Common myeloid progenitor, CD34-positive (primary cell): ENCODE data around the gene CYB5D1. TPM values are rescaled to one million over a fixed set of nuclear protein-coding genes. Genes with fewer than 3 reads are reported as not detected.
A peak's percentile ranks its signal among the peaks of the same experiment; 100 is the strongest.
"Not testable (repeated sequence)": the region's sequence is repeated elsewhere in the genome, so short reads cannot be mapped to it uniquely, and the experiment has no call there.

Experiments used
- CTCF ChIA-PET: fragments of 350-600 bp; sonication (Branson Sonifier 250); formaldehyde crosslinking; loops from one replicate; lab custom pipeline; 2021; ENCODE audit warnings: antibody characterized with exemption; lab: Charles Lee
- POLR2A ChIA-PET: fragments of 350-600 bp; sonication (Branson Sonifier 250); formaldehyde crosslinking; loops from one replicate; lab custom pipeline; 2021; ENCODE audit warnings: antibody characterized with exemption; lab: Charles Lee
- DNase-seq, 3 donors: peaks; one replicate each; pipeline versions ENCODE4 v3.0.0 to v3.0.0-alpha.2; 2013
- H3K27ac ChIP-seq, 2 experiments: 1 replicate in 1 of 2; 2 replicates in 1 of 2; pipeline ENCODE4 v1.7.0; 2013; ENCODE audit warnings: inconsistent platforms in 2 of 2, low read length in 2 of 2, mild to moderate bottlenecking in 2 of 2, low read depth in 1 of 2, moderate library complexity in 1 of 2; ENCODE audit not compliant: severe bottlenecking in 2 of 2, insufficient read depth in 1 of 2, poor library complexity in 1 of 2
- H3K27me3 ChIP-seq, 5 experiments: replicated peaks in 2 of 5; 1 replicate in 3 of 5; 2 replicates in 2 of 5; pipeline versions ENCODE4 v1.6.1 to v1.7.0; 2013; ENCODE audit warnings: low read length in 4 of 5, mild to moderate bottlenecking in 2 of 5, moderate library complexity in 2 of 5, inconsistent platforms in 1 of 5; ENCODE audit not compliant: insufficient read depth in 5 of 5, control insufficient read depth in 4 of 5
- H3K36me3 ChIP-seq, 4 experiments: 1 replicate in 2 of 4; 2 replicates in 2 of 4; pipeline versions ENCODE4 v1.6.1 to v1.7.0; 2013; ENCODE audit warnings: low read length in 3 of 4, control low read depth in 1 of 4, mild to moderate bottlenecking in 1 of 4; ENCODE audit not compliant: control insufficient read depth in 4 of 4, insufficient read depth in 4 of 4
- H3K4me1 ChIP-seq, 4 experiments: 1 replicate in 3 of 4; 2 replicates in 1 of 4; pipeline versions ENCODE4 v1.6.1 to v1.7.1; 2013; ENCODE audit warnings: low read length in 3 of 4, mild to moderate bottlenecking in 3 of 4, control low read depth in 1 of 4, inconsistent platforms in 1 of 4, moderate library complexity in 1 of 4; ENCODE audit not compliant: control insufficient read depth in 4 of 4, insufficient read depth in 4 of 4; ENCODE audit errors: control extremely low read depth in 1 of 4
- H3K4me3 ChIP-seq, 7 experiments: 1 replicate in 4 of 7; 2 replicates in 3 of 7; pipeline versions ENCODE4 v1.5.1 to v1.7.0; 2013; ENCODE audit warnings: mild to moderate bottlenecking in 7 of 7, low read length in 6 of 7, moderate library complexity in 6 of 7, inconsistent platforms in 2 of 7, low read depth in 2 of 7, control low read depth in 1 of 7; ENCODE audit not compliant: insufficient read depth in 4 of 7, control insufficient read depth in 1 of 7; ENCODE audit errors: extremely low read depth in 1 of 7
- H3K9me3 ChIP-seq, 5 experiments: 1 replicate in 4 of 5; 2 replicates in 1 of 5; pipeline versions ENCODE4 v1.6.1 to v1.7.1; 2013; ENCODE audit warnings: low read length in 4 of 5, mild to moderate bottlenecking in 2 of 5, inconsistent platforms in 1 of 5, low read depth in 1 of 5, moderate library complexity in 1 of 5; ENCODE audit not compliant: control insufficient read depth in 4 of 5, insufficient read depth in 2 of 5; ENCODE audit errors: control extremely low read depth in 1 of 5
- WGBS: methylation state at CpG from one replicate; pipeline ENCODE4 v1.1.5; 2013; ENCODE audit not compliant: insufficient coverage; 5-methylcytosine and 5-hydroxymethylcytosine counted together
- polyA plus RNA-seq: library from polyadenylated mRNA; unstranded; fragments of 120-200 nt; gene quantifications from one replicate; pipeline ENCODE4 v1.2.1, GENCODE V29; 2013

The CYB5D1 gene
- polyA plus RNA-seq, result 12.1 TPM

GRCh38 chr17:7857713-7858521, at the start of gene CYB5D1:
TSS of gene CYB5D1 (plus strand) at chr17:7858003. CDS start at chr17:7858135, 132 bp downstream.
- Histone ChIP-seq H3K9me3 (no peaks in the 10 kb centered on the region), H3K4me1 (peaks cover 5 to 38% (median 37%) of the 10 kb centered on the region in 4 experiments), H3K27ac (peak within 1 kb of the TSS; percentile 88 to 93), H3K36me3 (peaks cover 7 to 41% (median 20%) of the 10 kb centered on the region in 4 experiments), H3K27me3 (no peaks in the 10 kb centered on the region), H3K4me3 (peak within 1 kb of the TSS; percentile 56 to 93 (median 86))
- WGBS, result 4% methylated on average over 47 of the region's 48 CpGs
- peak; percentile 95 to 97 (median 97) for DNase-seq
- CTCF ChIA-PET, result interaction anchor here (0.6 to 14.9 kb wide), 16 partner anchors 9 to 170 kb away, joined by 3 to 316 read pairs (median 6); partner anchors contain the start of genes CHD3 and TP53
- POLR2A ChIA-PET, result interaction anchor here (0.7 to 2.6 kb wide), 12 partner anchors 10 to 283 kb away, joined by 3 to 31 read pairs (median 3); partner anchors contain the start of genes CHD3 and KDM6B

GRCh38 chr17:7809086-7809790, 48.6 kb upstream of the CYB5D1 start:
- Histone ChIP-seq H3K4me3 (no peak overlapping the region), H3K4me1 (peaks cover 2 to 7% (median 6%) of the 10 kb centered on the region in 4 experiments), H3K36me3 (no peaks in the 10 kb centered on the region), H3K9me3 (no peaks in the 10 kb centered on the region), H3K27me3 (no peaks in the 10 kb centered on the region), H3K27ac (no peak overlapping the region)
- ChIA-PET POLR2A (no interaction called here), CTCF (interaction anchor here (0.7 to 1.3 kb wide), 5 partner anchors 10 to 32 kb away, joined by 3 read pairs; no protein-coding TSS in a partner anchor)
- WGBS, result 86% methylated on average over 9 of the region's 11 CpGs
- DNase-seq, result no peak

GRCh38 chr17:7809791-7810343, 47.9 kb upstream of the CYB5D1 start:
- CTCF ChIA-PET, result interaction anchor here (1.2 to 3.3 kb wide), 4 partner anchors 10 to 67 kb away, joined by 3 to 20 read pairs (median 3); no protein-coding TSS in a partner anchor
- DNase-seq, H3K36me3 ChIP-seq, POLR2A ChIA-PET, H3K4me1 ChIP-seq, H3K9me3 ChIP-seq, H3K27me3 ChIP-seq, H3K27ac ChIP-seq, H3K4me3 ChIP-seq: not testable (repeated sequence)
- 100% methylated on average over 4 of the region's 9 CpGs for WGBS

GRCh38 chr17:7811251-7811650, 46.6 kb upstream of the CYB5D1 start:
- WGBS, result 60% methylated on average over 3 of the region's 3 CpGs
- ChIA-PET POLR2A (interaction anchor here (0.6 kb wide), 2 partner anchors 44 to 125 kb away, joined by 5 to 6 read pairs; no protein-coding TSS in a partner anchor), CTCF (interaction anchor here (1.4 to 3.3 kb wide), 3 partner anchors 9 to 68 kb away, joined by 4 to 20 read pairs (median 4); no protein-coding TSS in a partner anchor)
- Histone ChIP-seq H3K27me3 (no peaks in the 10 kb centered on the region), H3K27ac (no peak overlapping the region), H3K36me3 (no peaks in the 10 kb centered on the region), H3K4me1 (peaks cover 2 to 7% (median 6%) of the 10 kb centered on the region in 4 experiments), H3K9me3 (no peaks in the 10 kb centered on the region), H3K4me3 (no peak overlapping the region)
- peak; percentile 11 to 66 (median 51) for DNase-seq

- H3K9me3 ChIP-seq, result no peaks in the 10 kb centered on the region
- 100% methylated on average over 5 of the region's 5 CpGs for WGBS
- DNase-seq, result no peak
- CTCF ChIA-PET, result interaction anchor here (0.9 to 2.4 kb wide), 3 partner anchors 10 to 12 kb away, joined by 3 to 9 read pairs (median 4); no protein-coding TSS in a partner anchor
- H3K27ac ChIP-seq, result no peak overlapping the region
- POLR2A ChIA-PET, result interaction anchor here (0.7 kb wide), 1 partner anchor 16 kb away, joined by 3 read pairs; no protein-coding TSS in a partner anchor
- H3K36me3 ChIP-seq, result no peaks in the 10 kb centered on the region
- no peak overlapping the region for H3K4me3 ChIP-seq
- no peaks in the 10 kb centered on the region for H3K27me3 ChIP-seq
- peaks cover 2 to 7% (median 6%) of the 10 kb centered on the region in 4 experiments for H3K4me1 ChIP-seq
Observed at GRCh38 chr17:7814969-7815368, 42.8 kb upstream of the CYB5D1 start.

GRCh38 chr17:7816926-7817642, 40.7 kb upstream of the CYB5D1 start:
- Histone ChIP-seq H3K27ac (no peak overlapping the region), H3K4me1 (no peaks in the 10 kb centered on the region), H3K4me3 (no peak overlapping the region), H3K36me3 (no peaks in the 10 kb centered on the region), H3K27me3 (no peaks in the 10 kb centered on the region), H3K9me3 (no peaks in the 10 kb centered on the region)
- ChIA-PET CTCF (interaction anchor here (0.7 to 2.4 kb wide), 9 partner anchors 9 to 172 kb away, joined by 3 to 9 read pairs (median 3); no protein-coding TSS in a partner anchor), POLR2A (interaction anchor here (0.7 kb wide), 1 partner anchor 154 kb away, joined by 3 read pairs; no protein-coding TSS in a partner anchor)
- WGBS, result 96% methylated on average over 10 of the region's 10 CpGs
- DNase-seq, result no peak
